D341Med (cell line): ENCODE results near the gene FOXB1.

Source experiments
- DNase-seq: peaks from one replicate; pipeline ENCODE4 v3.0.0; 2012; ENCODE audit warnings: low spot score

The FOXB1 gene

DNA sequence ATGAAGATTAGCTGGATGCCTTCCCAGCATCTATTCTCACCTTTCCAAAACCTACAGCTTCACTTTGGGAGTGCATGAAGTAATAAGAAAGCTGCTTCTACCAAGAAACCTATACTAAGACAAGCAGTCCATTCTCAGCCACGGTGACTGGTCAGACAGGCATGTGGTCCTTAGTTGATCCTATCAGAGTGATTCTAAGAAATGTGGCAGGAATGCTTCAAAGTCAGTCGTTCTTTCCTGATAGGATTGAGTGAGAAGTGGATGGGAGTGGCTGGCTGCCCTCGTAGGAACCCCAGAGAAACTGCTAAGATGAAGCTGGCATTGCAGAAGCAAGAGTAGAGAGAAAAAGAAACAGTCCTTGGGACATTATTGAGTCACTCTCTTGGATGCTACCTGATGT, 16.6 kb downstream of the FOXB1 start:
- DNase-seq = no peak

DNA sequence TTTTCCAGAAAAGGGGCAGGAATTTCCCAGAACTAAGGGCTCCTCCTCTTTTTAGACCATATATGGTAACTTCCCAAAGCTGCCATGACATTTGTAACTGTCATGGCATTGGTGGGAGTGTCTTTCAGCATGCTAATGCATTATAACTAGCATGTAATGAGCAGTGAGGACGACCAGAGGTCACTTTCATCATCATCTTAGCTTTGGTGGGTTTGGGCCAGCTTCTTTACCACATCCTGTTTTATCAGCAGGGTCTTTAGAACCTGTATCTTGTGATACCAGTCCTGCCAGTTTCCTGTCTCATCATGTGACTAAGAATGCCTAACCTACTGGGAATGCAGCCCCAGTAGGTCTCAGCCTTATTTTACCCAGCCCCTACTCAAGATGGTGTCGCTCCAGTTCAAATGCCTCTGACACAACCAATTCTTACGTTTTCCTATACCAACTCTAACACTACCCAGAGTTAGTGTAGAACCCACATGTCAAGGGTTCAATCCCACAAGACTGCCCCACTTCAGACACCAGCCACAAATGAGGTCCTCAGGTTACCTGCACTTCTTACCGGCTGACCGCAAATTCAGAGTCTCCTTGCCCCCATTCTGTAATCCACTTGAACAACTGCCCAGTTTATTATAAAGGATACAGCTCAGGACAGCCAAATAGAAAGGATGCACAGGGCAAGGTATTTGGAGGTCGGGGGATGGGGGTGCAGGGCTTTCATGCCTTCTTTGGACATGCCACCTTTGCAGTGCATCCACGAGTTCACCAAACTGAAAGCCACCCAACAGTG, 17.7 kb downstream of the FOXB1 start:
- no peak for DNase-seq

DNA sequence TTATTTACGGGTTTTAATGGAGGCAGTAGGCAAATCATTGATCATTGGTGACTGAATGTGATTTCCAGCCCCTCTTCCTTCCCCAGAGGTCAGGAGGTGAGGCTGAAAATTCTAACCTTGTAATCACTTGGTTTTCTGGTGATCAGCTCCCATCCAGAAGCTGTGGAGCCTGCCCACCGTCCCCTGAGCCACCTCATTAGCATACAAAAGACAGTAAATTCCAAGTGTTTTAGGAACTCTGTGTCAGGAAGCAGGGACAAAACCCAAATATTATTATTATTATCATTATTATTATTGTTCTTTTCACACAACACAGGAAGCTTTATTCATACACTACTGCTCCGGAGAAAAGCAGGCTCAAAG, 18.2 kb downstream of the FOXB1 start:
- no peak for DNase-seq

DNA sequence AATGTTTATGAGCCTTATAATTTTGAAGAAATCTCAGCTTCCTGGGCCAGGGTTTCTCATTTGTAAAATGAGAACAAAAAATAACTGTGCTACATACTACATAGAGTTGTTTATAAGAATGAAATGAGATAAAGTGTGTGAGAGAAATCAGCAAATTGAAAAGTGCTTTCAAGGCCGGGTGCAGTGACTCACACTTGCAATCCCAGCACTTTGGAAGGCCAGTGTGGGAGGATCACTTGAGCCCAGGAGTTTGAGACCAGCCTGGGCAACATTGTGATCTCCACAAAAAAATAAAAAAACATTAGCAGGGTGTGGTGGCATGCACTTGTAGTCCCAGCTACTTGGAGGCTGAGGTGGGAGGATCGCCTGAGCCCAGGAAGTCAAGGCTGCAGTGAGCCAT, 22.4 kb downstream of the FOXB1 start:
- DNase-seq = no peak

DNA sequence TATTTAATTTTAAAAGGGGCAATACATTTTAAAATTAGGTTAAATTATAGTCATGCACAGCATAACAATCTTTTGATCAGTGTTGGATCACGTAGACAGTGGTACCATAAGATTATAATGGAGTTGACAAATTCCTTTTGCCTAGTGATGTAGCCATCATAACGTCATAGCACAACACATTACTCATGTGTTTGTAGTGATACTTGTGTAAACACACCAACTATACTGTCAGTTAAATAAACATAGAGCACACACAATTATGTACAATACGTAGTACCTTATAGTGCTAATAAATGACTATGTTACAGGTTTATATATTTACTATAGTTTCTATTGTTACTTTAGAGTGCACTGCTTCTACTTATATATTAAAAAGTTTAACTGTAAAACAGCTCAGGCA, 31.2 kb downstream of the FOXB1 start:
- DNase-seq = no peak

- DNase-seq = no peak
Measured at GRCh38 chr15:60039316-60039715, 35.2 kb downstream of the FOXB1 start.

DNA sequence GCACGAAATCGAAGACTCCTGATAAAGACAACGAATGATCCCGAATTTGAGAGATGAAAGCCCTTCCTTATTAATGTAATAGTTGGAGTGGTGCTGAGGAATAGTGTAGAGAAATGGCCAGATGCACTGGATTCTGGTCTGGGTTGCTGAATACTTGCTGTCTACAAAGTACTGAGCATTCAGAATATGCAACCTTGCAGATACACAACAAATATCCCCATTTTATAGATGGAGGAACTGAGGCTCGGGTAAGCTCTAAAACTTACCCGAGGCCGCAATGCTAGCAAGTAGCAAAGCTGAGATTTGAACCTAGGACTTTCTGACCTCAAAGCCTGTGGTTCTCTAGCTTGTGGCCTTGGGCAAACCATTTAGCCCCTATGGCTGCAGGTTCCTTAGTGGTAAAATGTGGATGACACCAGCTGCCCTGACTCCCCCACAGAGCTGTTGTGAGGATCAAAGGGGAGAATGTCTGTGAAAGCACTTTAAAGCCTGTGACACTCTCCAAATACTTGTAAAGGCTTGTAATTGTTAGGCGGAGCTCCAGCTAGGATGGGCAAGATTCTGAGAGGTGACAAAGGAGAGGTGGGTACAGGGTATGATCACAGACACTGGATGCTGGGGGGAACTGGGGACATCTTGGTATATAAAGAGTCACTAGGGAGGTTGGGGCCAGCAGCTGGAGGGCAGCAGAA, 39.8 kb downstream of the FOXB1 start:
- no peak for DNase-seq

DNA sequence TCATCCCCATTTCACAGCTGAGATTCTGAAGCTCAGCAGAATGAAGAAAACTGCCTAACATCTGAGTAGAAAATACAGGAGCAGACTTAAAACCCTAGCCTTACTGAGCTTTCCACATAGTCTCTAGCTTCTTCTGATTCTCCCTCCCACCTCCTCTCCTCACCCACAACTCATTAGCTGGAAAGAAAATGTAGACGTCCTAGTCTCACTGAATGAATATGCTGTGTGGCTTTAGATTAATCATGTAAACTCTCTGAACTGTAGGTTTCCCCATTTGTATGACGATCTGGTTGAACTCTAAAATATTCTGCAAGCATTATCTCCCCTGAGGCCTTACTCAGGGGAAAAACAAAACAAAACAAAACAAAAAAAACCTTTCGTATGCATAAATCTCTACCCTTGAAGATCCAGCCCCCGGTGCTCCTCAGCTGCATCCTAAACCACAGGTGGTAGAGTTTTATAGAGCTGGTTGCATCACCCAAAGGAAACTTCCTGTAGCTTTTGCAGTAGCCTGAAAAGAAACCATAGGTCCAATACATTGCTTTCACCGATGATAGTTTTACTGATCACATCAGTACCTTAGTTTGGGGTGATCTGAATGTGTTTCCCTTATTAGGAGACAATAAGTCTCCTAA, 40.6 kb downstream of the FOXB1 start:
- DNase-seq = no peak

GRCh38 chr15:60047701-60048100, 43.6 kb downstream of the FOXB1 start:
- no peak for DNase-seq

GRCh38 chr15:60049948-60050347, 45.8 kb downstream of the FOXB1 start:
- no peak for DNase-seq

GRCh38 chr15:60052796-60053195, 48.7 kb downstream of the FOXB1 start:
- DNase-seq = no peak

DNA sequence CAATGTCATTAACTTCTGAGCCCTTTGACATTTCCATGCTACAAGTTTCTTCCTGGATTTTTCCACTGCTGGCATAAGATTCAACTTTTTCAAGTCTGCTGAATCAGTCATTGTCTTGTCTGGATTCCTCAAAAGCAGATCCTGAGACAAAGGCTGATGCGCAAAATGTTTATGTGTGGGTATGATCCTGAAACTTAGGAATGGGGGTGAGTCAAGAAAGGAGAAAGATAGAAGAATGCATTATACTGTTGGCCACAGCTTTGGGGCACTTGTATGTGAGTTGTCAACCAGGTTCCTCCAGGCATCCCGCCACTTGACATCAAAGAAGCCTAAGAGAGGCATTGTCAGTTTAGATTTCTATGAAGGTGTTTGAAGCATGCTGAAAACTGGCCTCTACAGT, 50.4 kb downstream of the FOXB1 start:
- no peak for DNase-seq
